ENCODE measurements around the gene MAPKAPK5.
"Not testable (repeated sequence)": the region's sequence is repeated elsewhere in the genome, so short reads cannot be mapped to it uniquely, and the experiment has no call there.

DNA sequence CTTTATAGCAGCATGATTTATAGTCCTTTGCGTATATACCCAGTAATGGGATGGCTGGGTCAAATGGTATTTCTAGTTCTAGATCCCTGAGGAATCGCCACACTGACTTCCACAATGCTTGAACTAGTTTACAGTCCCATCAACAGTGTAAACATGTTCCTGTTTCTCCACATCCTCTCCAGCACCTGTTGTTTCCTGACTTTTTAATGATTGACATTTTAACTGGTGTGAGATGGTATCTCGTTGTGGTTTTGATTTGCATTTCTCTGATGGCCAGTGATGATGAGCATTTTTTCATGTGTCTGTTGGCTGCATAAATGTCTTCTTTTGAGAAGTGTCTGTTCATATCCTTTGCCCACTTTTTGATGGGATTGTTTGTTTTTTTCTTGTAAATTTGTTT, 12.4 kb upstream of the MAPKAPK5 start:
- TF ChIP-seq POLR2AphosphoS5, POLR2A (IDR thresholded peaks at IDR 0.05): not testable (repeated sequence)
- TF ChIP-seq, protein P1, sequence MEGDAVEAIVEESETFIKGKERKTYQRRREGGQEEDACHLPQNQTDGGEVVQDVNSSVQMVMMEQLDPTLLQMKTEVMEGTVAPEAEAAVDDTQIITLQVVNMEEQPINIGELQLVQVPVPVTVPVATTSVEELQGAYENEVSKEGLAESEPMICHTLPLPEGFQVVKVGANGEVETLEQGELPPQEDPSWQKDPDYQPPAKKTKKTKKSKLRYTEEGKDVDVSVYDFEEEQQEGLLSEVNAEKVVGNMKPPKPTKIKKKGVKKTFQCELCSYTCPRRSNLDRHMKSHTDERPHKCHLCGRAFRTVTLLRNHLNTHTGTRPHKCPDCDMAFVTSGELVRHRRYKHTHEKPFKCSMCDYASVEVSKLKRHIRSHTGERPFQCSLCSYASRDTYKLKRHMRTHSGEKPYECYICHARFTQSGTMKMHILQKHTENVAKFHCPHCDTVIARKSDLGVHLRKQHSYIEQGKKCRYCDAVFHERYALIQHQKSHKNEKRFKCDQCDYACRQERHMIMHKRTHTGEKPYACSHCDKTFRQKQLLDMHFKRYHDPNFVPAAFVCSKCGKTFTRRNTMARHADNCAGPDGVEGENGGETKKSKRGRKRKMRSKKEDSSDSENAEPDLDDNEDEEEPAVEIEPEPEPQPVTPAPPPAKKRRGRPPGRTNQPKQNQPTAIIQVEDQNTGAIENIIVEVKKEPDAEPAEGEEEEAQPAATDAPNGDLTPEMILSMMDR (IDR thresholded peaks at IDR 0.05) = not testable (repeated sequence)
